Measurements from ENCODE around the gene SAMD11. TPM values are rescaled to one million over a fixed set of nuclear protein-coding genes. Genes with fewer than 3 reads are reported as not detected.
"Not testable (repeated sequence)": the region's sequence is repeated elsewhere in the genome, so short reads cannot be mapped to it uniquely, and the experiment has no call there.

SAMD11 gene
- total RNA-seq, 2 donors from 2014 or later, result 0.12 to 0.17 TPM

- no peaks in the 10 kb centered on the region for H3K36me3 Mint-ChIP-seq (ENCODE audit: insufficient read depth in 2 of 2)
- no peak overlapping the region for H3K4me3 Mint-ChIP-seq
- H3K27me3 Mint-ChIP-seq (ENCODE audit: low read depth), result peaks cover 24% of the 10 kb centered on the region
- no peaks in the 10 kb centered on the region for H3K4me1 Mint-ChIP-seq (ENCODE audit: low read depth)
- no peak for DNase-seq
- H3K9me3 Mint-ChIP-seq, result peaks cover 0 to 6% of the 10 kb centered on the region in 2 donors
- ATAC-seq (replicated peaks in 1 of 2), result no peak
- no peak overlapping the region for H3K27ac Mint-ChIP-seq
These were observed 50.0 kb downstream of the SAMD11 start for GRCh38 chr1:973459-974292.

- DNase-seq, result no peak
- ATAC-seq (replicated peaks in 1 of 2), result no peak
- no peak overlapping the region for H3K4me3 Mint-ChIP-seq
- H3K36me3 Mint-ChIP-seq (ENCODE audit: insufficient read depth in 2 of 2), result no peaks in the 10 kb centered on the region
- H3K9me3 Mint-ChIP-seq, result peaks cover 0 to 5% of the 10 kb centered on the region in 2 donors
- H3K27ac Mint-ChIP-seq, result no peak overlapping the region
- peaks cover 21% of the 10 kb centered on the region for H3K27me3 Mint-ChIP-seq (ENCODE audit: low read depth)
- no peaks in the 10 kb centered on the region for H3K4me1 Mint-ChIP-seq (ENCODE audit: low read depth)
These were observed 50.5 kb downstream of the SAMD11 start for GRCh38 chr1:974293-974640.

GRCh38 chr1:974687-975328 lies 51.1 kb downstream of the SAMD11 start:
- H3K9me3 Mint-ChIP-seq, result no peaks in the 10 kb centered on the region
- H3K4me3 Mint-ChIP-seq, result no peak overlapping the region
- DNase-seq, result no peak
- peaks cover 16% of the 10 kb centered on the region for H3K27me3 Mint-ChIP-seq (ENCODE audit: low read depth)
- H3K4me1 Mint-ChIP-seq (ENCODE audit: low read depth), result no peaks in the 10 kb centered on the region
- no peak overlapping the region for H3K27ac Mint-ChIP-seq
- ATAC-seq (replicated peaks in 1 of 2), result no peak
- no peaks in the 10 kb centered on the region for H3K36me3 Mint-ChIP-seq (ENCODE audit: insufficient read depth in 2 of 2)

- ATAC-seq (replicated peaks in 1 of 2) (no peak), DNase-seq (no peak)
- Mint-ChIP-seq H3K27me3 (ENCODE audit: low read depth) (peaks cover 14% of the 10 kb centered on the region), H3K4me1 (ENCODE audit: low read depth) (no peaks in the 10 kb centered on the region), H3K36me3 (ENCODE audit: insufficient read depth in 2 of 2) (no peaks in the 10 kb centered on the region), H3K27ac (no peak overlapping the region), H3K9me3 (no peaks in the 10 kb centered on the region), H3K4me3 (no peak overlapping the region)
These were observed 51.6 kb downstream of the SAMD11 start for GRCh38 chr1:975365-975764.

GRCh38 chr1:975896-976683 lies 52.4 kb downstream of the SAMD11 start:
- H3K9me3 Mint-ChIP-seq, result no peaks in the 10 kb centered on the region
- H3K4me1 Mint-ChIP-seq (ENCODE audit: low read depth), result no peaks in the 10 kb centered on the region
- H3K4me3 Mint-ChIP-seq, result peak overlapping the region in 1 of 2 donors; percentile 42
- peaks cover 14% of the 10 kb centered on the region for H3K27me3 Mint-ChIP-seq (ENCODE audit: low read depth)
- ATAC-seq (replicated peaks in 1 of 2) (peak; percentile 86 to 92), DNase-seq (peak; percentile 75 to 76)
- H3K36me3 Mint-ChIP-seq (ENCODE audit: insufficient read depth in 2 of 2), result no peaks in the 10 kb centered on the region
- no peak overlapping the region for H3K27ac Mint-ChIP-seq

- H3K4me1 Mint-ChIP-seq (ENCODE audit: low read depth); H3K9me3 Mint-ChIP-seq; H3K36me3 Mint-ChIP-seq (ENCODE audit: insufficient read depth in 2 of 2); H3K27ac Mint-ChIP-seq; H3K4me3 Mint-ChIP-seq; DNase-seq; ATAC-seq (replicated peaks in 1 of 2): not testable (repeated sequence)
- peaks cover 14% of the 10 kb centered on the region for H3K27me3 Mint-ChIP-seq (ENCODE audit: low read depth)
These were observed 53.1 kb downstream of the SAMD11 start for GRCh38 chr1:976791-977190.

GRCh38 chr1:978069-978834 lies 54.5 kb downstream of the SAMD11 start:
- H3K27me3 Mint-ChIP-seq (ENCODE audit: low read depth), result peaks cover 17% of the 10 kb centered on the region
- no peak overlapping the region for H3K27ac Mint-ChIP-seq
- H3K4me1 Mint-ChIP-seq (ENCODE audit: low read depth), result no peaks in the 10 kb centered on the region
- peak overlapping the region in 1 of 2 donors; percentile 60 for H3K4me3 Mint-ChIP-seq
- ATAC-seq (replicated peaks in 1 of 2), result no peak
- no peaks in the 10 kb centered on the region for H3K9me3 Mint-ChIP-seq
- no peak for DNase-seq
- H3K36me3 Mint-ChIP-seq (ENCODE audit: insufficient read depth in 2 of 2), result no peaks in the 10 kb centered on the region

- H3K4me1 Mint-ChIP-seq (ENCODE audit: low read depth), result no peaks in the 10 kb centered on the region
- no peak overlapping the region for H3K4me3 Mint-ChIP-seq
- H3K27me3 Mint-ChIP-seq (ENCODE audit: low read depth), result peaks cover 24% of the 10 kb centered on the region
- no peaks in the 10 kb centered on the region for H3K36me3 Mint-ChIP-seq (ENCODE audit: insufficient read depth in 2 of 2)
- no peaks in the 10 kb centered on the region for H3K9me3 Mint-ChIP-seq
- DNase-seq, result no peak
- ATAC-seq (replicated peaks in 1 of 2), result no peak
- H3K27ac Mint-ChIP-seq, result no peak overlapping the region
These were observed 55.4 kb downstream of the SAMD11 start for GRCh38 chr1:978835-979743.

GRCh38 chr1:979744-980072 lies 56.0 kb downstream of the SAMD11 start:
- no peaks in the 10 kb centered on the region for H3K4me1 Mint-ChIP-seq (ENCODE audit: low read depth)
- H3K27ac Mint-ChIP-seq, result no peak overlapping the region
- H3K4me3 Mint-ChIP-seq, result no peak overlapping the region
- no peaks in the 10 kb centered on the region for H3K9me3 Mint-ChIP-seq
- DNase-seq (no peak), ATAC-seq (replicated peaks in 1 of 2) (no peak)
- no peaks in the 10 kb centered on the region for H3K36me3 Mint-ChIP-seq (ENCODE audit: insufficient read depth in 2 of 2)
- H3K27me3 Mint-ChIP-seq (ENCODE audit: low read depth), result peaks cover 23% of the 10 kb centered on the region

GRCh38 chr1:980137-980571 lies 56.4 kb downstream of the SAMD11 start:
- no peaks in the 10 kb centered on the region for H3K4me1 Mint-ChIP-seq (ENCODE audit: low read depth)
- ATAC-seq (replicated peaks in 1 of 2) (no peak), DNase-seq (no peak)
- H3K4me3 Mint-ChIP-seq, result no peak overlapping the region
- peaks cover 18% of the 10 kb centered on the region for H3K27me3 Mint-ChIP-seq (ENCODE audit: low read depth)
- H3K27ac Mint-ChIP-seq, result no peak overlapping the region
- H3K36me3 Mint-ChIP-seq (ENCODE audit: insufficient read depth in 2 of 2), result no peaks in the 10 kb centered on the region
- H3K9me3 Mint-ChIP-seq, result no peaks in the 10 kb centered on the region

GRCh38 chr1:980602-981395 lies 57.1 kb downstream of the SAMD11 start:
- DNase-seq, result no peak
- H3K27me3 Mint-ChIP-seq (ENCODE audit: low read depth), result peaks cover 12% of the 10 kb centered on the region
- no peaks in the 10 kb centered on the region for H3K36me3 Mint-ChIP-seq (ENCODE audit: insufficient read depth in 2 of 2)
- ATAC-seq (replicated peaks in 1 of 2), result no peak
- H3K27ac Mint-ChIP-seq, result no peak overlapping the region
- H3K4me3 Mint-ChIP-seq, result no peak overlapping the region
- no peaks in the 10 kb centered on the region for H3K9me3 Mint-ChIP-seq
- no peaks in the 10 kb centered on the region for H3K4me1 Mint-ChIP-seq (ENCODE audit: low read depth)

All from activated T-cell treated with anti-CD3 and anti-CD28 coated beads, Interleukin-2, amount 50 U/mL, for 72 hours (primary cell).